Measurements from ENCODE around the gene PCP4. TPM values are rescaled to one million over a fixed set of nuclear protein-coding genes. Genes with fewer than 3 reads are reported as not detected.

The PCP4 gene
- total RNA-seq, 4 donors from 2014 or later: 30.8 to 167 (median 110) TPM

- ATAC-seq: no peak
- no peak overlapping the region for H3K4me3 ChIP-seq
- H3K27me3 ChIP-seq: no peaks in the 10 kb centered on the region
- TF ChIP-seq EP300 (IDR thresholded peaks at IDR 0.05) (no peak), POLR2AphosphoS5 (IDR thresholded peaks at IDR 0.05) (no peak), POLR2A (IDR thresholded peaks at IDR 0.05) (no peak), CTCF (IDR thresholded peaks at IDR 0.05) (no peak)
- H3K36me3 ChIP-seq: no peaks in the 10 kb centered on the region
- H3K9me3 ChIP-seq: no peaks in the 10 kb centered on the region
- no peak overlapping the region for H3K27ac ChIP-seq
- H3K4me1 ChIP-seq: no peaks in the 10 kb centered on the region
- 80 to 91% methylated on average over 2 to 4 of the region's 5 CpGs for WGBS, 2 donors (ENCODE audit: low coverage in 1 of 2)
Observed at GRCh38 chr21:39843916-39844315, 23.3 kb upstream of the PCP4 start.

- WGBS, 2 donors (ENCODE audit: low coverage in 1 of 2): 53 to 85% methylated on average over 2 to 5 of the region's 6 CpGs
- Histone ChIP-seq H3K27me3 (no peaks in the 10 kb centered on the region), H3K4me3 (no peak overlapping the region), H3K27ac (no peak overlapping the region), H3K9me3 (no peaks in the 10 kb centered on the region), H3K4me1 (no peaks in the 10 kb centered on the region), H3K36me3 (no peaks in the 10 kb centered on the region)
- TF ChIP-seq POLR2A (IDR thresholded peaks at IDR 0.05) (no peak), CTCF (IDR thresholded peaks at IDR 0.05) (no peak), POLR2AphosphoS5 (IDR thresholded peaks at IDR 0.05) (no peak), EP300 (IDR thresholded peaks at IDR 0.05) (no peak)
- ATAC-seq: no peak
Observed at GRCh38 chr21:39845571-39846130, 21.6 kb upstream of the PCP4 start.

GRCh38 chr21:39847877-39848276 is 19.4 kb upstream of the PCP4 start:
- Histone ChIP-seq H3K4me3 (no peak overlapping the region), H3K9me3 (no peaks in the 10 kb centered on the region), H3K36me3 (no peaks in the 10 kb centered on the region), H3K27ac (no peak overlapping the region), H3K4me1 (peaks cover 0 to 10% (median 0%) of the 10 kb centered on the region in 3 donors), H3K27me3 (no peaks in the 10 kb centered on the region)
- no peak for TF ChIP-seq CTCF (IDR thresholded peaks at IDR 0.05)
- TF ChIP-seq POLR2A (IDR thresholded peaks at IDR 0.05): no peak
- no peak for TF ChIP-seq POLR2AphosphoS5 (IDR thresholded peaks at IDR 0.05)
- TF ChIP-seq EP300 (IDR thresholded peaks at IDR 0.05): no peak
- ATAC-seq: no peak
- 98% methylated on average over 6 of the region's 6 CpGs; no CpG with 5 or more reads in 1 of the 2 donors for WGBS, 2 donors (ENCODE audit: low coverage in 1 of 2)

GRCh38 chr21:39849014-39849655 is 18.1 kb upstream of the PCP4 start:
- ATAC-seq: no peak
- Histone ChIP-seq H3K4me1 (peaks cover 0 to 10% (median 0%) of the 10 kb centered on the region in 3 donors), H3K27me3 (no peaks in the 10 kb centered on the region), H3K9me3 (no peaks in the 10 kb centered on the region), H3K4me3 (no peak overlapping the region), H3K27ac (no peak overlapping the region), H3K36me3 (no peaks in the 10 kb centered on the region)
- WGBS, 2 donors (ENCODE audit: low coverage in 1 of 2): 39 to 41% methylated on average over 2 to 8 of the region's 10 CpGs
- no peak for TF ChIP-seq POLR2A (IDR thresholded peaks at IDR 0.05)
- TF ChIP-seq EP300 (IDR thresholded peaks at IDR 0.05): no peak
- TF ChIP-seq CTCF (IDR thresholded peaks at IDR 0.05): no peak
- no peak for TF ChIP-seq POLR2AphosphoS5 (IDR thresholded peaks at IDR 0.05)

GRCh38 chr21:39850333-39850732 is 16.9 kb upstream of the PCP4 start:
- Histone ChIP-seq H3K36me3 (no peaks in the 10 kb centered on the region), H3K27me3 (no peaks in the 10 kb centered on the region), H3K27ac (no peak overlapping the region), H3K4me3 (no peak overlapping the region), H3K4me1 (peaks cover 0 to 10% (median 0%) of the 10 kb centered on the region in 3 donors), H3K9me3 (no peaks in the 10 kb centered on the region)
- no peak for ATAC-seq
- 84% methylated on average over 2 of the region's 2 CpGs; no CpG with 5 or more reads in 1 of the 2 donors for WGBS, 2 donors (ENCODE audit: low coverage in 1 of 2)
- TF ChIP-seq CTCF (IDR thresholded peaks at IDR 0.05) (no peak), POLR2AphosphoS5 (IDR thresholded peaks at IDR 0.05) (no peak), EP300 (IDR thresholded peaks at IDR 0.05) (no peak), POLR2A (IDR thresholded peaks at IDR 0.05) (no peak)
